ENCODE results near the gene NANOG. TPM values are rescaled to one million over a fixed set of nuclear protein-coding genes. Genes with fewer than 3 reads are reported as not detected.
A peak's percentile ranks its signal among the peaks of the same experiment; 100 is the strongest.
"Not testable (repeated sequence)": the region's sequence is repeated elsewhere in the genome, so short reads cannot be mapped to it uniquely, and the experiment has no call there.

The NANOG gene
- total and polyA plus RNA-seq, 4 donors, result 0.23 to 0.49 TPM; not detected in 2

GRCh38 chr12:7835116-7835515 is 45.9 kb downstream of the NANOG start:
- Histone ChIP-seq H3K9ac (ENCODE audit: insufficient read depth in 1 of 2, low read length in 2 of 2) (no peak overlapping the region), H3K36me3 (ENCODE audit: control insufficient read depth in 4 of 4, insufficient read depth in 4 of 4, low read length in 4 of 4) (no peaks in the 10 kb centered on the region), H3K9me3 (ENCODE audit: control insufficient read depth in 4 of 4, insufficient read depth in 3 of 4, low read length in 3 of 4) (no peaks in the 10 kb centered on the region), H3K27ac (ENCODE audit: low read depth in 1 of 2, low read length in 1 of 2) (no peak overlapping the region), H3K4me1 (ENCODE audit: control insufficient read depth in 5 of 5, insufficient read depth in 5 of 5, low read length in 5 of 5) (no peaks in the 10 kb centered on the region), H3K4me3 (no peak overlapping the region), H3K27me3 (ENCODE audit: control insufficient read depth in 3 of 3, insufficient read depth in 3 of 3, low read length in 2 of 3) (no peaks in the 10 kb centered on the region)
- DNase-seq (no peak), ATAC-seq (ENCODE audit: insufficient read depth, low FRiP score) (no peak)
- WGBS, 2 donors, result 60 to 70% methylated on average over 9 of the region's 9 CpGs
- TF ChIP-seq CTCF (IDR thresholded peaks at IDR 0.05; ENCODE audit: control extremely low read depth, extremely low read depth), result no peak

- DNase-seq, result no peak
- no peak for TF ChIP-seq CTCF (IDR thresholded peaks at IDR 0.05; ENCODE audit: control extremely low read depth, extremely low read depth)
- 57 to 58% methylated on average over 5 of the region's 5 CpGs for WGBS, 2 donors
- no peaks in the 10 kb centered on the region for H3K4me1 ChIP-seq (ENCODE audit: control insufficient read depth in 5 of 5, insufficient read depth in 5 of 5, low read length in 5 of 5)
- H3K9ac ChIP-seq (ENCODE audit: insufficient read depth in 1 of 2, low read length in 2 of 2), result no peak overlapping the region
- H3K4me3 ChIP-seq, result no peak overlapping the region
- no peaks in the 10 kb centered on the region for H3K36me3 ChIP-seq (ENCODE audit: control insufficient read depth in 4 of 4, insufficient read depth in 4 of 4, low read length in 4 of 4)
- H3K27me3 ChIP-seq (ENCODE audit: control insufficient read depth in 3 of 3, insufficient read depth in 3 of 3, low read length in 2 of 3), result no peaks in the 10 kb centered on the region
- no peak for ATAC-seq (ENCODE audit: insufficient read depth, low FRiP score)
- H3K27ac ChIP-seq (ENCODE audit: low read depth in 1 of 2, low read length in 1 of 2), result no peak overlapping the region
- no peaks in the 10 kb centered on the region for H3K9me3 ChIP-seq (ENCODE audit: control insufficient read depth in 4 of 4, insufficient read depth in 3 of 4, low read length in 3 of 4)
These were observed 46.6 kb downstream of the NANOG start for GRCh38 chr12:7835766-7836165.

GRCh38 chr12:7837366-7837765 is 48.2 kb downstream of the NANOG start:
- no peak for DNase-seq
- H3K27ac ChIP-seq (ENCODE audit: low read depth in 1 of 2, low read length in 1 of 2), result no peak overlapping the region

GRCh38 chr12:7839226-7839625 is 50.0 kb downstream of the NANOG start:
- WGBS, 2 donors, result 47 to 74% methylated on average over 8 of the region's 10 CpGs
- DNase-seq, result peak; percentile 47 to 70 (median 56)
- ATAC-seq (ENCODE audit: insufficient read depth, low FRiP score), result not testable (repeated sequence)

More at GRCh38 chr12:7837366-7837765, 48.2 kb downstream of the NANOG start:
- no peaks in the 10 kb centered on the region for H3K27me3 ChIP-seq (ENCODE audit: control insufficient read depth in 3 of 3, insufficient read depth in 3 of 3, low read length in 2 of 3)
- H3K4me1 ChIP-seq (ENCODE audit: control insufficient read depth in 5 of 5, insufficient read depth in 5 of 5, low read length in 5 of 5), result no peaks in the 10 kb centered on the region
- no peak for TF ChIP-seq CTCF (IDR thresholded peaks at IDR 0.05; ENCODE audit: control extremely low read depth, extremely low read depth)
- no peaks in the 10 kb centered on the region for H3K36me3 ChIP-seq (ENCODE audit: control insufficient read depth in 4 of 4, insufficient read depth in 4 of 4, low read length in 4 of 4)
- no peak overlapping the region for H3K4me3 ChIP-seq
- 45 to 79% methylated on average over 5 to 6 of the region's 6 CpGs for WGBS, 2 donors
- ATAC-seq (ENCODE audit: insufficient read depth, low FRiP score), result no peak
- H3K9ac ChIP-seq (ENCODE audit: insufficient read depth in 1 of 2, low read length in 2 of 2), result no peak overlapping the region
- H3K9me3 ChIP-seq (ENCODE audit: control insufficient read depth in 4 of 4, insufficient read depth in 3 of 4, low read length in 3 of 4), result no peaks in the 10 kb centered on the region

GRCh38 chr12:7839848-7840247 is 50.6 kb downstream of the NANOG start:
- H3K9me3 ChIP-seq (ENCODE audit: control insufficient read depth in 4 of 4, insufficient read depth in 3 of 4, low read length in 3 of 4); H3K4me3 ChIP-seq; H3K27me3 ChIP-seq (ENCODE audit: control insufficient read depth in 3 of 3, insufficient read depth in 3 of 3, low read length in 2 of 3); H3K36me3 ChIP-seq (ENCODE audit: control insufficient read depth in 4 of 4, insufficient read depth in 4 of 4, low read length in 4 of 4); H3K4me1 ChIP-seq (ENCODE audit: control insufficient read depth in 5 of 5, insufficient read depth in 5 of 5, low read length in 5 of 5); H3K27ac ChIP-seq (ENCODE audit: low read depth in 1 of 2, low read length in 1 of 2); DNase-seq; ATAC-seq (ENCODE audit: insufficient read depth, low FRiP score); H3K9ac ChIP-seq (ENCODE audit: insufficient read depth in 1 of 2, low read length in 2 of 2): not testable (repeated sequence)
- 84 to 87% methylated on average over 6 to 7 of the region's 7 CpGs for WGBS, 2 donors

More at GRCh38 chr12:7839226-7839625, 50.0 kb downstream of the NANOG start:
- H3K4me1 ChIP-seq (ENCODE audit: control insufficient read depth in 5 of 5, insufficient read depth in 5 of 5, low read length in 5 of 5); H3K27ac ChIP-seq (ENCODE audit: low read depth in 1 of 2, low read length in 1 of 2); H3K4me3 ChIP-seq; H3K27me3 ChIP-seq (ENCODE audit: control insufficient read depth in 3 of 3, insufficient read depth in 3 of 3, low read length in 2 of 3); H3K36me3 ChIP-seq (ENCODE audit: control insufficient read depth in 4 of 4, insufficient read depth in 4 of 4, low read length in 4 of 4); H3K9me3 ChIP-seq (ENCODE audit: control insufficient read depth in 4 of 4, insufficient read depth in 3 of 4, low read length in 3 of 4); H3K9ac ChIP-seq (ENCODE audit: insufficient read depth in 1 of 2, low read length in 2 of 2): not testable (repeated sequence)

- not testable (repeated sequence) for DNase-seq; H3K36me3 ChIP-seq (ENCODE audit: control insufficient read depth in 4 of 4, insufficient read depth in 4 of 4, low read length in 4 of 4); H3K4me1 ChIP-seq (ENCODE audit: control insufficient read depth in 5 of 5, insufficient read depth in 5 of 5, low read length in 5 of 5); ATAC-seq (ENCODE audit: insufficient read depth, low FRiP score); H3K9me3 ChIP-seq (ENCODE audit: control insufficient read depth in 4 of 4, insufficient read depth in 3 of 4, low read length in 3 of 4); H3K27ac ChIP-seq (ENCODE audit: low read depth in 1 of 2, low read length in 1 of 2); H3K4me3 ChIP-seq; H3K27me3 ChIP-seq (ENCODE audit: control insufficient read depth in 3 of 3, insufficient read depth in 3 of 3, low read length in 2 of 3); H3K9ac ChIP-seq (ENCODE audit: insufficient read depth in 1 of 2, low read length in 2 of 2)
- WGBS, 2 donors, result 94 to 97% methylated on average over 9 of the region's 9 CpGs
These were observed 53.2 kb downstream of the NANOG start for GRCh38 chr12:7842444-7842843.

All from lung (tissue), 12 donors.